OCI-LY3 (cell line): ENCODE results near the gene CRTC1.

Source experiments
- EZH2phosphoT487 ChIP-seq: fragments of 200-600 bp; shearing (Covaris generic); IDR thresholded peaks from 2 replicates; pipeline ENCODE4 v1.6.1; 2018; ENCODE audit warnings: antibody characterized with exemption, mixed run types, low read depth
- TF ChIP-seq, protein P1 (sequence below): fragments of 200-600, 300-600 bp; sonication (generic); IDR thresholded peaks from 2 replicates; pipeline ENCODE4 v1.5.1; 2014; ENCODE audit warnings: antibody characterized with exemption, low read length, low read depth

DNA sequence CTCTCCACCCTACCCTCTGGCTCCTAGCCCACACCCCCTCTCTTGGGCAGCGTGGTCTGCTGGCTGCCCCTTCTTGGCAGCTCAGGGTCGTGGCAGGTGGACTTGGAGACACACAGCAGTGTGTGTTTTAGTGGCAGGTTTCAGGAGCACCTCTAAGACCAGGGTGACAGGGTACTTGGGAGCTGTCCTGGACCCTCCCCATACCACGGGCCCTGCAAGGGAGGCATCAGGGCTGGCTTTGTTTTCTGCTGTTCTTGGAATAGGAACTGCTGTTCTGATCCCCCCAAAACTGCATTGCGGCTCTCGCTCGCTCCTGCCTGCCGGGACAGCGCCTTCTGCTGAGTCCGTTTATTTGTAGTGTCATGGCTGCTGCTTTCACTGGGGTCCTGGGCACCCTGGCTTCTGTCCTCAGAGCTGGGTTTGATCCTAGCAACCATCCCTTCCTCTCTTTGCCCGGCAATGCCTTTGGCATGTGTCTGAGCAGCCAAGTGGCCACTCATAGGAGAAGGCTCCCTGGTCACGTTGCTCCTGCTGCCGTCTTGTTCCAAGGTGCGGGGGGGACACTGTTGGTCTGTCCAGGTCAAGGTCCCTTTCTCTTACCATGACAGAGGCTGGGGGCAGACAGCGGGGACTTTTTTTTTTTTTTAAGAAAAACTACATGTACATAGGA is 95.5 kb downstream of the CRTC1 start:
- TF ChIP-seq, protein P1, sequence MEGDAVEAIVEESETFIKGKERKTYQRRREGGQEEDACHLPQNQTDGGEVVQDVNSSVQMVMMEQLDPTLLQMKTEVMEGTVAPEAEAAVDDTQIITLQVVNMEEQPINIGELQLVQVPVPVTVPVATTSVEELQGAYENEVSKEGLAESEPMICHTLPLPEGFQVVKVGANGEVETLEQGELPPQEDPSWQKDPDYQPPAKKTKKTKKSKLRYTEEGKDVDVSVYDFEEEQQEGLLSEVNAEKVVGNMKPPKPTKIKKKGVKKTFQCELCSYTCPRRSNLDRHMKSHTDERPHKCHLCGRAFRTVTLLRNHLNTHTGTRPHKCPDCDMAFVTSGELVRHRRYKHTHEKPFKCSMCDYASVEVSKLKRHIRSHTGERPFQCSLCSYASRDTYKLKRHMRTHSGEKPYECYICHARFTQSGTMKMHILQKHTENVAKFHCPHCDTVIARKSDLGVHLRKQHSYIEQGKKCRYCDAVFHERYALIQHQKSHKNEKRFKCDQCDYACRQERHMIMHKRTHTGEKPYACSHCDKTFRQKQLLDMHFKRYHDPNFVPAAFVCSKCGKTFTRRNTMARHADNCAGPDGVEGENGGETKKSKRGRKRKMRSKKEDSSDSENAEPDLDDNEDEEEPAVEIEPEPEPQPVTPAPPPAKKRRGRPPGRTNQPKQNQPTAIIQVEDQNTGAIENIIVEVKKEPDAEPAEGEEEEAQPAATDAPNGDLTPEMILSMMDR: no peak
- no peak for TF ChIP-seq EZH2phosphoT487
